GM23338 (cell line): ENCODE data around the gene RBCK1. TPM values are rescaled to one million over a fixed set of nuclear protein-coding genes. Genes with fewer than 3 reads are reported as not detected.

ENCODE experiments used
- ATAC-seq: fragments of 200-7000 bp; cut with Tn5 transposase; 3 replicates; pipeline ENCODE4 v1.9.1; 2020
- DNase-seq: peaks from one replicate; pipeline ENCODE4 v3.0.0-alpha.2; 2015; ENCODE audit warnings: low spot score
- H2AFZ ChIP-seq: fragments of 200-600 bp; sonication (generic); 2 replicates; pipeline ENCODE4 v1.8.0; 2016; ENCODE audit warnings: antibody characterized with exemption, mild to moderate bottlenecking, moderate library complexity
- H3F3A ChIP-seq: fragments of 200-600 bp; sonication (generic); replicated peaks from 2 replicates; pipeline ENCODE4 v1.8.0; 2017; ENCODE audit warnings: antibody characterized with exemption, mixed run types, low read depth
- H3K27ac ChIP-seq: fragments of 200-600 bp; sonication (generic); 2 replicates; pipeline ENCODE4 v1.6.1; 2016; ENCODE audit warnings: low read depth
- H3K27me3 ChIP-seq: fragments of 200-600 bp; sonication (generic); 2 replicates; pipeline ENCODE4 v1.8.0; 2016; ENCODE audit warnings: mild to moderate bottlenecking, mixed run types, moderate library complexity; ENCODE audit not compliant: insufficient read depth
- H3K36me3 ChIP-seq: fragments of 200-600 bp; sonication (generic); 2 replicates; pipeline ENCODE4 v1.8.0; 2016; ENCODE audit warnings: mild to moderate bottlenecking; ENCODE audit not compliant: insufficient read depth
- H3K4me1 ChIP-seq: fragments of 200-600 bp; sonication (generic); 2 replicates; pipeline ENCODE4 v1.8.0; 2016; ENCODE audit warnings: mild to moderate bottlenecking, moderate library complexity; ENCODE audit not compliant: insufficient read depth
- H3K4me2 ChIP-seq: fragments of 200-600 bp; sonication (generic); 2 replicates; pipeline ENCODE4 v1.7.1; 2017; ENCODE audit warnings: mixed run types
- H3K4me3 ChIP-seq: fragments of 200-600 bp; sonication (generic); 2 replicates; pipeline ENCODE4 v1.6.1; 2016; ENCODE audit warnings: mixed run types
- H3K79me2 ChIP-seq: fragments of 200-600 bp; sonication (generic); replicated peaks from 2 replicates; pipeline ENCODE4 v1.8.0; 2017; ENCODE audit warnings: mild to moderate bottlenecking; ENCODE audit not compliant: insufficient read depth
- H3K9me2 ChIP-seq: fragments of 200-600 bp; sonication (generic); 2 replicates; pipeline ENCODE4 v1.8.0; 2017; ENCODE audit not compliant: insufficient read depth
- H4K20me1 ChIP-seq: fragments of 200-600 bp; sonication (generic); replicated peaks from 2 replicates; pipeline ENCODE4 v1.8.0; 2017; ENCODE audit warnings: mild to moderate bottlenecking; ENCODE audit not compliant: insufficient read depth
- H3K27ac Mint-ChIP-seq: 2 replicates; pipeline ENCODE4 v1.8.0; 2020; ENCODE audit warnings: inconsistent platforms, mild to moderate bottlenecking, moderate library complexity, mixed read lengths
- H3K27me3 Mint-ChIP-seq: 3 replicates; pipeline ENCODE4 v1.8.0; 2022; ENCODE audit warnings: low read depth, mild to moderate bottlenecking, moderate library complexity, mixed read lengths, inconsistent platforms; ENCODE audit not compliant: insufficient read depth, poor library complexity
- H3K36me3 Mint-ChIP-seq: 3 replicates; pipeline ENCODE4 v1.8.0; 2021; ENCODE audit warnings: low read depth, mild to moderate bottlenecking, inconsistent platforms, moderate library complexity, mixed read lengths
- H3K4me1 Mint-ChIP-seq: 3 replicates; pipeline ENCODE4 v1.8.0; 2020; ENCODE audit warnings: mild to moderate bottlenecking, inconsistent platforms, mixed read lengths
- H3K4me3 Mint-ChIP-seq: 3 replicates; pipeline ENCODE4 v1.8.0; 2021; ENCODE audit warnings: moderate library complexity, mild to moderate bottlenecking, inconsistent platforms, mixed read lengths
- H3K9me3 Mint-ChIP-seq: 3 replicates; pipeline ENCODE4 v1.8.0; 2020; ENCODE audit warnings: moderate library complexity, mild to moderate bottlenecking, inconsistent platforms, mixed read lengths
- CREB1 ChIP-seq: fragments of 250-450 bp; sonication (Bioruptor Pico); IDR thresholded peaks from 2 replicates; pipeline ENCODE4 v1.5.0; 2020; ENCODE audit warnings: low read depth, mild to moderate bottlenecking, moderate library complexity
- EZH2 ChIP-seq: fragments of 200-600 bp; sonication (generic); IDR thresholded peaks from one replicate; pipeline ENCODE4 v1.8.0; 2017; ENCODE audit warnings: antibody characterized with exemption, mild to moderate bottlenecking, low read depth; ENCODE audit not compliant: unreplicated experiment
- EZH2phosphoT487 ChIP-seq: fragments of 200-600 bp; sonication (generic); IDR thresholded peaks from one replicate; pipeline ENCODE4 v1.8.1; 2018; ENCODE audit warnings: antibody characterized with exemption; ENCODE audit not compliant: unreplicated experiment
- JUNB ChIP-seq: IDR thresholded peaks from one replicate; pipeline ENCODE4 v1.6.1; 2016; ENCODE audit warnings: antibody characterized with exemption; ENCODE audit not compliant: unreplicated experiment
- POLR2AphosphoS5 ChIP-seq: IDR thresholded peaks from 2 replicates; pipeline ENCODE4 v1.6.1; 2016; ENCODE audit warnings: antibody characterized with exemption, low read depth
- ZNF114 ChIP-seq: fragments of 250-450 bp; sonication (Bioruptor Pico); IDR thresholded peaks from 2 replicates; pipeline ENCODE4 v1.5.0; 2020; ENCODE audit warnings: mild to moderate bottlenecking, moderate library complexity
- ZNF331 ChIP-seq: fragments of 250-450 bp; sonication (Bioruptor Pico); IDR thresholded peaks from 2 replicates; pipeline ENCODE4 v1.5.0; 2020; ENCODE audit warnings: low read depth, mild to moderate bottlenecking, moderate library complexity
- polyA plus RNA-seq: library from polyadenylated mRNA; unstranded; fragments of >200 nt; fragmentation: Nextera tagmentation; extraction: Ambion mirVana; gene quantifications from 2 replicates; pipeline ENCODE4 v1.2.1, GENCODE V29; 2016
- total RNA-seq: library from RNA; depleted of rRNA; stranded (reverse); fragments of >200 nt; shearing (Covaris generic); gene quantifications from 2 replicates; pipeline ENCODE4 v1.2.3, GENCODE V29; 2014
- TF ChIP-seq, protein P1 (sequence below): IDR thresholded peaks from 2 replicates; pipeline ENCODE4 v1.6.1; 2016; ENCODE audit warnings: antibody characterized with exemption

Gene RBCK1
- total and polyA plus RNA-seq, 2 experiments from 2014 or later, result 52.6 to 56.8 TPM

DNA sequence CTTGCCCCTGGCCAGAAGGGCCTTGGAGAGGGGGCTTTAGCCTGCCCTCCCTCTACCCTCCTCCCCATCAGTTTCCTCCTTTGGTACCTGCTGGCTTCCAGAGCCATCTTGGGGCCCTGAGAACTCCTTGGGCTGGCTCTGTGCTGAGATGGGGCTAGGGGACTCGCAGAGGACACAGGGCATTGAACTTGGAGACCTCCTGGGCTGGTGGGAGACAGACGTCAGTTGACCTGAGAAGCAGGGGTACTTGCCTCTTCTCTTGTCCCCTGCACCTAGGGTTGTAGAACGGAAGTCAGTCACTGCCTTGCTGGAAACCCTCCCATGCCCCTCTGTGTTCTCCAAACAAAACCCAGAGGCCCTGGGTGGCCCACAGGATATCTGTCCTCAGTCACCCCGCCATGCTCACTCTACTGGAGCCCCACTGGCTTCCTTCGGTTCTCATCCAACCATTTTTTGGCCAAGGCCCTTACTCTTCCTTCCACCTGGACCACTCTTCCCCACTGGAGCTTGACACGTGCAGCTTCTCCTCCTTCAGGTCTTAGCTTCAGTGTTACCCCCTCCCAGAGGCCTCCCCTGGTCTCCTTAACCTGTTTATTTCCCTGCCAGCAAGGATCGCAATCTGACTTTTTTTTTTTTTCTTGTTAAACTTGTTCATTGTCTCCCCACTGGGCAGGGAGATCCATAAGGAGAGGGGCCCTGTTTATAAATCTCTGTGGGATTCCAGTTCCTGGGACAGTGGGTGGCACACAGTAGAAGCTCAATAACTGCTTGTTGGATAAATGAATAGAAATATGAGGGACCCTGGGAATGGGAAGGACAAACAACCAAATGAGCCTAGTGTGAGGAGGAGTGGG is 971 bp downstream of the RBCK1 start:
- no peak for DNase-seq
- H3K27me3 ChIP-seq, result no peaks in the 10 kb centered on the region
- Mint-ChIP-seq H3K36me3 (peaks cover 46% of the 10 kb centered on the region), H3K9me3 (peaks cover 9% of the 10 kb centered on the region), H3K27me3 (peaks cover 6% of the 10 kb centered on the region), H3K4me3 (peak overlapping the region; percentile 90), H3K4me1 (peaks cover 22% of the 10 kb centered on the region), H3K27ac (peak overlapping the region; percentile 60)
- peaks cover 5% of the 10 kb centered on the region; the same call in 1 of the 2 replicates for H3F3A ChIP-seq
- H4K20me1 ChIP-seq, result peaks cover 10% of the 10 kb centered on the region
- H2AFZ ChIP-seq, result peak overlapping the region; percentile 78; the same call in 1 of the 2 replicates
- no peaks in the 10 kb centered on the region for H3K9me2 ChIP-seq
- TF ChIP-seq ZNF114 (CRISPR knock-in tag) (no peak), POLR2AphosphoS5 (no peak), JUNB (no peak), ZNF331 (CRISPR knock-in tag) (no peak), CREB1 (CRISPR knock-in tag) (no peak), EZH2 (no peak)
- TF ChIP-seq, protein P1, sequence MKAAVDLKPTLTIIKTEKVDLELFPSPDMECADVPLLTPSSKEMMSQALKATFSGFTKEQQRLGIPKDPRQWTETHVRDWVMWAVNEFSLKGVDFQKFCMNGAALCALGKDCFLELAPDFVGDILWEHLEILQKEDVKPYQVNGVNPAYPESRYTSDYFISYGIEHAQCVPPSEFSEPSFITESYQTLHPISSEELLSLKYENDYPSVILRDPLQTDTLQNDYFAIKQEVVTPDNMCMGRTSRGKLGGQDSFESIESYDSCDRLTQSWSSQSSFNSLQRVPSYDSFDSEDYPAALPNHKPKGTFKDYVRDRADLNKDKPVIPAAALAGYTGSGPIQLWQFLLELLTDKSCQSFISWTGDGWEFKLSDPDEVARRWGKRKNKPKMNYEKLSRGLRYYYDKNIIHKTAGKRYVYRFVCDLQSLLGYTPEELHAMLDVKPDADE, result no peak
- H3K4me1 ChIP-seq, result peaks cover 14% of the 10 kb centered on the region
- peak; percentile 10 for ATAC-seq
- peaks cover 56% of the 10 kb centered on the region for H3K79me2 ChIP-seq
- H3K4me3 ChIP-seq, result peak overlapping the region; percentile 97
- H3K4me2 ChIP-seq, result peak overlapping the region; percentile 99
- H3K36me3 ChIP-seq, result peaks cover 25% of the 10 kb centered on the region
- H3K27ac ChIP-seq, result no peak overlapping the region

DNA sequence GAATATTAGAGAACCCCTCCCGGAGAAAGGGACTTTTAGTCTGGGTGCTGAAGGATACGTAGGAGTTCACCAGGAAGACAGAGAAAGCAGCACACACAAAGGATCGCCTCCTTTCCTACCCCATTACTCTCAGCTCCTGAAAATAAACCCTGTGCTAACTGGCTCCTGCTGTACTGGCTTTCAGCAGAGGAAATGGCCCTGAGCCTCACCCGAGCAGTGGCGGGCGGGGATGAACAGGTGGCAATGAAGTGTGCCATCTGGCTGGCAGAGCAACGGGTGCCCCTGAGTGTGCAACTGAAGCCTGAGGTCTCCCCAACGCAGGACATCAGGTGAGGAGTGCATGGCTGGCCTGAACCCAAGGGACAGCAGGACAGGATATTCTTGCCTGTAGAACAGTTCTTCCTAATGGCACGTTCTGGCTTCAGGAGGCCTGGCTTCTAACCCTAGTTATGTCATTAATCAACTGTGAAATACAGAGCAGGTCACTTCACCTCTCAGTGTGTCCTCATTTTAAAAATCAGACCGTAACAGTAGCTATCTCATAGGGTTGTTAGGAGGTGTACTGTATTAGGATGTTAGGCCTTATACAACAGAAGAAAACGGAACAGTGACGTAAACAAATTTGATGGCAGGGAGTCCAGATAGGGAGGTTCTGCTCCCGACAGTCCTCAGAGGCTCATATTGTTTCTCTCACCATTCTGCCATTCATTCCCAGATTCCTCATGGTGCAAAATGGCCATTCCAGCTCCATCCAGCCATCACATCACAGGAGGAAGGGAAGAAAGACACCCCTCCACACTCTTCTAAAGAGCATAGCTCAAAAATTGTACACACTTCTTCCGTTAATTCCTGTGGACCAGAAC is 1.8 kb downstream of the RBCK1 start:
- Histone ChIP-seq H3K36me3 (peaks cover 25% of the 10 kb centered on the region), H3K4me1 (peaks cover 14% of the 10 kb centered on the region), H4K20me1 (peaks cover 10% of the 10 kb centered on the region), H3K4me2 (peak overlapping the region; percentile 99; the same call in 1 of the 2 replicates), H3K27me3 (no peaks in the 10 kb centered on the region), H3F3A (peaks cover 5% of the 10 kb centered on the region; the same call in 1 of the 2 replicates), H3K27ac (no peak overlapping the region), H2AFZ (no peak overlapping the region), H3K4me3 (peak overlapping the region; percentile 97; the same call in 1 of the 2 replicates), H3K79me2 (peaks cover 58% of the 10 kb centered on the region), H3K9me2 (no peaks in the 10 kb centered on the region)
- Mint-ChIP-seq H3K4me3 (peak overlapping the region; percentile 90), H3K27me3 (peaks cover 5% of the 10 kb centered on the region), H3K36me3 (peaks cover 46% of the 10 kb centered on the region), H3K4me1 (peaks cover 22% of the 10 kb centered on the region), H3K9me3 (peaks cover 9% of the 10 kb centered on the region), H3K27ac (peak overlapping the region; percentile 60; the same call in 1 of the 2 replicates)
- TF ChIP-seq CREB1 (CRISPR knock-in tag) (no peak), JUNB (no peak), EZH2phosphoT487 (no peak)
- ATAC-seq (no peak), DNase-seq (no peak)
